Neural cell (in vitro differentiated cells): ENCODE measurements around the gene ZBTB46. TPM values are rescaled to one million over a fixed set of nuclear protein-coding genes. Genes with fewer than 3 reads are reported as not detected.

Experiments
- H2AFZ ChIP-seq: fragments of 200-600, 300-800 bp; sonication (generic), shearing (Covaris generic); 2 replicates; pipeline ENCODE4 v1.6.0; 2014; ENCODE audit warnings: low read depth, mild to moderate bottlenecking, antibody characterized with exemption, low read length, moderate library complexity
- H3F3A ChIP-seq: fragments of 200-600 bp; shearing (Covaris generic); 2 replicates; pipeline ENCODE4 v1.6.1; 2016; ENCODE audit warnings: mild to moderate bottlenecking, moderate library complexity, mixed read lengths, antibody characterized with exemption, low read length; ENCODE audit not compliant: insufficient read depth, poor library complexity, severe bottlenecking
- H3K27ac ChIP-seq: fragments of 200-600, 300-800 bp; sonication (generic), shearing (Covaris generic); 2 replicates; pipeline ENCODE4 v1.5.1; 2014; ENCODE audit warnings: mild to moderate bottlenecking, low read length, moderate library complexity
- H3K27me3 ChIP-seq: fragments of 300-800, 200-600 bp; sonication (generic), shearing (Covaris generic); 2 replicates; pipeline ENCODE4 v1.6.0; 2014; ENCODE audit warnings: mild to moderate bottlenecking, low read depth, low read length, moderate library complexity; ENCODE audit not compliant: insufficient read depth
- H3K36me3 ChIP-seq: fragments of 300-800, 200-600 bp; sonication (generic), shearing (Covaris generic); 2 replicates; pipeline ENCODE4 v1.5.1; 2014; ENCODE audit warnings: mild to moderate bottlenecking, antibody characterized with exemption, low read length, moderate library complexity; ENCODE audit not compliant: insufficient read depth
- H3K4me2 ChIP-seq: fragments of 300-800, 200-600 bp; sonication (generic), shearing (Covaris generic); 2 replicates; pipeline ENCODE4 v1.6.0; 2014; ENCODE audit warnings: mild to moderate bottlenecking, low read length
- H3K4me3 ChIP-seq: fragments of 300-800, 200-600 bp; sonication (generic), shearing (Covaris generic); 2 replicates; pipeline ENCODE4 v1.5.1; 2014; ENCODE audit warnings: mild to moderate bottlenecking, low read length, moderate library complexity
- H3K79me2 ChIP-seq: fragments of 200-600 bp; shearing (Covaris generic); replicated peaks from 2 replicates; pipeline ENCODE4 v1.6.0; 2014; ENCODE audit warnings: mild to moderate bottlenecking, low read length, moderate library complexity; ENCODE audit not compliant: insufficient read depth
- H3K9ac ChIP-seq: fragments of 300-800, 200-600 bp; sonication (generic), shearing (Covaris generic); 2 replicates; pipeline ENCODE4 v1.6.1; 2016; ENCODE audit warnings: mild to moderate bottlenecking, low read length, mixed read lengths
- H3K9me2 ChIP-seq: fragments of 200-600 bp; shearing (Covaris generic); 2 replicates; pipeline ENCODE4 v1.6.1; 2016; ENCODE audit warnings: mild to moderate bottlenecking, low read length, mixed read lengths; ENCODE audit not compliant: insufficient read depth
- H3K9me3 ChIP-seq: fragments of 200-600, 300-800 bp; sonication (generic), shearing (Covaris generic); 2 replicates; pipeline ENCODE4 v1.6.1; 2016; ENCODE audit warnings: mild to moderate bottlenecking, mixed run types, low read length, moderate library complexity, mixed read lengths
- H4K20me1 ChIP-seq: fragments of 200-600 bp; shearing (Covaris generic); 2 replicates; pipeline ENCODE4 v1.6.1; 2016; ENCODE audit warnings: mild to moderate bottlenecking, mixed run types; ENCODE audit not compliant: insufficient read depth
- CTCF ChIP-seq: fragments of 450-650 bp; IDR thresholded peaks from 2 replicates; pipeline ENCODE4 v1.5.1; 2014; ENCODE audit warnings: antibody characterized with exemption, mild to moderate bottlenecking, moderate library complexity; ENCODE audit not compliant: poor library complexity, severe bottlenecking
- EP300 ChIP-seq: fragments of 450-650 bp; conservative IDR thresholded peaks from 2 replicates; pipeline ENCODE4 v1.6.1; 2014; ENCODE audit warnings: antibody characterized with exemption, mild to moderate bottlenecking, moderate library complexity; ENCODE audit not compliant: poor library complexity, severe bottlenecking
- EZH2 ChIP-seq: fragments of 200-600, 300-800 bp; shearing (Covaris generic), sonication (generic); IDR thresholded peaks from 2 replicates; pipeline ENCODE4 v1.6.1; 2014; ENCODE audit warnings: antibody characterized with exemption, low read length, borderline replicate concordance, mild to moderate bottlenecking; ENCODE audit not compliant: insufficient read depth, poor library complexity, severe bottlenecking
- MXI1 ChIP-seq: fragments of 450-650 bp; conservative IDR thresholded peaks from 2 replicates; pipeline ENCODE4 v1.6.1; 2014; ENCODE audit warnings: antibody characterized with exemption, mild to moderate bottlenecking; ENCODE audit not compliant: poor library complexity, severe bottlenecking
- POLR2AphosphoS5 ChIP-seq: IDR thresholded peaks from 2 replicates; pipeline ENCODE4 v1.6.1; 2012
- RAD21 ChIP-seq: fragments of 450-650 bp; conservative IDR thresholded peaks from 2 replicates; pipeline ENCODE4 v1.6.1; 2014; ENCODE audit warnings: antibody characterized with exemption, mild to moderate bottlenecking, moderate library complexity
- REST ChIP-seq: IDR thresholded peaks from 2 replicates; pipeline ENCODE4 v1.6.1; 2012; ENCODE audit warnings: borderline replicate concordance
- SMC3 ChIP-seq: fragments of 450-650 bp; conservative IDR thresholded peaks from 2 replicates; pipeline ENCODE4 v1.6.1; 2014; ENCODE audit warnings: antibody characterized with exemption, mild to moderate bottlenecking, moderate library complexity; ENCODE audit not compliant: poor library complexity
- TAF1 ChIP-seq: IDR thresholded peaks from 2 replicates; pipeline ENCODE4 v1.6.1; 2012; ENCODE audit warnings: low read depth
- polyA plus RNA-seq: library from polyadenylated mRNA; depleted of rRNA; stranded (reverse); fragments of >200 nt; gene quantifications from 2 replicates; pipeline ENCODE4 v1.2.3, GENCODE V29; 2014

The ZBTB46 gene
- polyA plus RNA-seq, 1 donor from 2014 or later = 15.0 TPM

- Histone ChIP-seq H3K27me3 (no peaks in the 10 kb centered on the region), H3K9ac (no peak overlapping the region), H3K9me2 (no peaks in the 10 kb centered on the region), H3K4me3 (no peak overlapping the region), H2AFZ (no peak overlapping the region), H3K4me2 (no peak overlapping the region), H3F3A (no peaks in the 10 kb centered on the region), H4K20me1 (no peaks in the 10 kb centered on the region), H3K36me3 (no peaks in the 10 kb centered on the region), H3K27ac (no peak overlapping the region), H3K79me2 (peaks cover 33% of the 10 kb centered on the region), H3K9me3 (no peaks in the 10 kb centered on the region)
- TF ChIP-seq RAD21 (no peak), TAF1 (no peak), REST (no peak), CTCF (no peak), SMC3 (no peak), EZH2 (no peak), MXI1 (no peak), EP300 (no peak), POLR2AphosphoS5 (no peak)
These were observed 11.7 kb downstream of the ZBTB46 start for GRCh38 chr20:63819224-63819921.

- Histone ChIP-seq H3K79me2 (peaks cover 24% of the 10 kb centered on the region), H3K27ac (no peak overlapping the region), H4K20me1 (no peaks in the 10 kb centered on the region), H2AFZ (no peak overlapping the region), H3K36me3 (no peaks in the 10 kb centered on the region), H3K4me2 (no peak overlapping the region), H3K27me3 (no peaks in the 10 kb centered on the region), H3K9ac (no peak overlapping the region), H3F3A (no peaks in the 10 kb centered on the region), H3K4me3 (no peak overlapping the region), H3K9me3 (no peaks in the 10 kb centered on the region), H3K9me2 (no peaks in the 10 kb centered on the region)
- TF ChIP-seq SMC3 = no peak
- TF ChIP-seq CTCF = no peak
- no peak for TF ChIP-seq EP300
- TF ChIP-seq MXI1 = no peak
- TF ChIP-seq TAF1 = no peak
- TF ChIP-seq POLR2AphosphoS5 = no peak
- TF ChIP-seq REST = no peak
- TF ChIP-seq EZH2 = no peak
- TF ChIP-seq RAD21 = no peak
These were observed 15.3 kb downstream of the ZBTB46 start for GRCh38 chr20:63815615-63816253.
